Lower leg skin (tissue), 4 donors: ENCODE measurements around the gene TPRG1L. TPM values are rescaled to one million over a fixed set of nuclear protein-coding genes. Genes with fewer than 3 reads are reported as not detected.

Experiments
- DNase-seq, 2 donors: peaks; one replicate each; pipeline ENCODE4 v3.0.0-alpha.2; 2019; ENCODE audit warnings: low spot score in 2 of 2
- H3K4me3 ChIP-seq: fragments of 200-600 bp; sonication (generic); 2 replicates; pipeline ENCODE4 v1.5.1; 2017; ENCODE audit warnings: mild to moderate bottlenecking, low read depth; ENCODE audit not compliant: poor library complexity, severe bottlenecking
- POLR2A ChIP-seq, 2 donors: fragments of 450-650 bp; IDR thresholded peaks; one replicate each; pipeline ENCODE4 v1.6.1; 2016 to 2017; ENCODE audit warnings: antibody characterized with exemption in 2 of 2, mild to moderate bottlenecking in 1 of 2, moderate library complexity in 1 of 2
- WGBS, 2 donors: methylation state at CpG; one replicate each; pipeline ENCODE4 v1.1.5; 2018; 5-methylcytosine and 5-hydroxymethylcytosine counted together
- intact Hi-C: fragments of 100-400 bp; cut with DNase I; formaldehyde crosslinking; loops from one replicate; pipeline ENCODE4 v1.15.0; 2023; ENCODE audit warnings: low total_unique reads
- total RNA-seq, 4 donors: library from RNA; depleted of rRNA; stranded (reverse); fragments of >200 nt; gene quantifications; one replicate each; pipeline ENCODE4 v1.1.0, GENCODE V29; 2016
- TF ChIP-seq, protein P1 (sequence below), 3 donors: fragments of 450-650 bp; IDR thresholded peaks; one replicate each; pipeline ENCODE4 v1.5.1; 2016; ENCODE audit warnings: antibody characterized with exemption in 3 of 3, mild to moderate bottlenecking in 3 of 3, moderate library complexity in 2 of 3

The TPRG1L gene
- total RNA-seq, 4 donors from 2014 or later = 44.1 to 54.3 (median 52.2) TPM

DNA sequence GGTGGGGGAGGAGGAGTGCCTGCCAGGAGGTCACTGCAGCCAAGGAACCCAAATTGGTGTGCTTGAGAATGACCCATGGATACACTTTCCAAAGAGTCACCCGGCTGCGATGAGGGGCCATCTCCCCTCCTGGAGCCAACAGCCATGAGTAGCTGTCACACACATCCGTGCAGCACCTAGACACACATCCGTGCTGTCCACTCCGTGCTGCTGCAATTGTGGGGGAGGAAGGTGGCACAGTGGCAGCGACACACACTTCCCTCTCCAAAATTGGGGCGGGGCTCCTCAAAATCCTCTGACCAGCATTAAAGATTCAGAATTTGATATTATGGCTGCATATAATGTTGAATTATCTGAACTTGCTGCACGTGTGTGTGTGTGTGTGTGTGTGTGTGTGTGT lies 43.3 kb downstream of the TPRG1L start:
- TF ChIP-seq POLR2A (IDR thresholded peaks at IDR 0.05) = no peak
- TF ChIP-seq, protein P1, sequence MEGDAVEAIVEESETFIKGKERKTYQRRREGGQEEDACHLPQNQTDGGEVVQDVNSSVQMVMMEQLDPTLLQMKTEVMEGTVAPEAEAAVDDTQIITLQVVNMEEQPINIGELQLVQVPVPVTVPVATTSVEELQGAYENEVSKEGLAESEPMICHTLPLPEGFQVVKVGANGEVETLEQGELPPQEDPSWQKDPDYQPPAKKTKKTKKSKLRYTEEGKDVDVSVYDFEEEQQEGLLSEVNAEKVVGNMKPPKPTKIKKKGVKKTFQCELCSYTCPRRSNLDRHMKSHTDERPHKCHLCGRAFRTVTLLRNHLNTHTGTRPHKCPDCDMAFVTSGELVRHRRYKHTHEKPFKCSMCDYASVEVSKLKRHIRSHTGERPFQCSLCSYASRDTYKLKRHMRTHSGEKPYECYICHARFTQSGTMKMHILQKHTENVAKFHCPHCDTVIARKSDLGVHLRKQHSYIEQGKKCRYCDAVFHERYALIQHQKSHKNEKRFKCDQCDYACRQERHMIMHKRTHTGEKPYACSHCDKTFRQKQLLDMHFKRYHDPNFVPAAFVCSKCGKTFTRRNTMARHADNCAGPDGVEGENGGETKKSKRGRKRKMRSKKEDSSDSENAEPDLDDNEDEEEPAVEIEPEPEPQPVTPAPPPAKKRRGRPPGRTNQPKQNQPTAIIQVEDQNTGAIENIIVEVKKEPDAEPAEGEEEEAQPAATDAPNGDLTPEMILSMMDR (IDR thresholded peaks at IDR 0.05) = no peak
- DNase-seq = no peak
- intact Hi-C loops = no loop called here
- 72 to 82% methylated on average over 8 of the region's 8 CpGs for WGBS, 2 donors
- no peak overlapping the region for H3K4me3 ChIP-seq

DNA sequence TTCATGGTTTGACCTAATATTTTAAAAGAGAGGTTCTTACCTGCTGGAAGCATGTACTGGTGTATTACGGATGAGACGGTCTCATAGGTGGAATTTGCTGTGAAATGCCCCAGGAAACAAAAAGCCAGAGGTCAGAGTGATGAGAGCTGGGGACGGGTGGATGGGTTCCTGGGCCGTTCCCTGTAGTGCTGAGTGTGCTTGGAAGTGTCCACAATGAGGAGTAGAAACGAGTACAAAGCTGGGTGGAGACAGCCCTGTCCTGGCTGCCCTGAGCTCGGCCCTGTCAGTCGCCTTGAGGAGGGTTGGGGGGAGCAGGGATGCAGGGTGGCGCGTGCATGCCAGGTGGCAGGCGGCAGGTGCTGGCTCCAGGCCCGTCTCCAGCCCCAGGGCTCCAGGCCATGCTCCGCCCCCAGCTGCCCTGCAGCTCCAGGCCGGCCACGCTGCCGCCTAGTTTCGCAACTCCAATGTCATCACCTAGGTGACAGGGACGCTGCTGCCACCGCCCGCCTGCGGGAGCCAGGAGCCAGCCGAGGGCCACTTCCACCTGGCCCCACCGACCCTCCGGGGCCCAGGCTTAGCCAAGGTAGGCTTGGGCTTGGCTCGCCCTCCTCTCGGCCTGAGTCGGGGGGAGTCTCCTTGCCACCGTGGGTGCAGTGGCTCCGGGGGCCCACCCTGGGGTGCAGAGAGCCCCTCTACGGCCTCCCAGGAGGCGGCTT lies 43.9 kb downstream of the TPRG1L start:
- intact Hi-C loops = no loop called here
- H3K4me3 ChIP-seq = no peak overlapping the region
- TF ChIP-seq, protein P1 (IDR thresholded peaks at IDR 0.05) = no peak
- TF ChIP-seq POLR2A (IDR thresholded peaks at IDR 0.05) = no peak
- 14 to 28% methylated on average over 15 to 19 of the region's 30 CpGs for WGBS, 2 donors
- no peak for DNase-seq

DNA sequence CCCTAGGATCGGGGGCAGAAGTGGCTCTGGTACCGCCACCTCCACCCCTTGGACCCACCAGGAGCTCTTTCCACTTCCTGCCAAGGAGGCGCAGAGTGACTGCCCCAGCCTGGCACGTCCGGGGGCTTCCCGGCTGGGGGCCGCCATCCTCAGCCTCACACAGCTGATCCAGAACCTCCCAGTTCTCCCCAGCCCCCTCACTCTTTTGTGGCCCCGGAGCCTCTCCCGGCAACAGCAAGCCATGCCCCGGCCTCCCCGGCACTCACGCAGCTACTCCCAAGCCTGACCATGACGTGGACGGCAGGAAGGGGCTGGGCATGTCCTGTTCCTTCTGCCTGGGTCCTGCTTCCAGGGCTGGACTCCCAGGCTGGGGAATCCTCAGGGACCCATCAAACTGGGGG lies 44.6 kb downstream of the TPRG1L start:
- DNase-seq = peak in 1 of 2 donors; percentile 84
- 70 to 82% methylated on average over 14 of the region's 14 CpGs for WGBS, 2 donors
- intact Hi-C loops = no loop called here
- TF ChIP-seq, protein P1 (IDR thresholded peaks at IDR 0.05) = no peak
- TF ChIP-seq POLR2A (IDR thresholded peaks at IDR 0.05) = no peak
- no peak overlapping the region for H3K4me3 ChIP-seq

DNA sequence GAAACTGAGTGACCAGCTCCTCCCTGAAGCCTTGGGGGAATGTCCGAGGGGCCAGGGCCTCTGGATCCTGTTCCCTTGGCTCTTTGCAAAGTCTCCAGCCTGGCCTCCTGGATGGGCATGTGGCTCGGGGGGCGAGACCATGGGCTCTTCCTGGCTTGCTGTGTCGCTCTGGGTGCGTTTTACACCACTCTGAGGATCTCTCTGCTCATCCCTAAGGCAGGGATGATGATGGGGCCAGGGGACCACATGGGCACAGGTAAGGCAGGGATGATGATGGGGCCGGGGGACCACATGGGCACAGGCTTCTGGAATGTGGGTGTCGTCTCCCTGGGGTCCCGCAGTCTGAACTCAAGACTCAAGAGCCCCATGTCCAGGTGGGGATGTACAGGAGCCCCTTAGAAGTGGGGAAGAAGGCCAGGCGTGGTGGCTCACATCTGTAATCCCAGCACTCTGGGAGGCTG lies 45.2 kb downstream of the TPRG1L start:
- TF ChIP-seq, protein P1 (IDR thresholded peaks at IDR 0.05) = no peak
- TF ChIP-seq POLR2A (IDR thresholded peaks at IDR 0.05) = no peak
- intact Hi-C loops = no loop called here
- no peak overlapping the region for H3K4me3 ChIP-seq
- 85 to 90% methylated on average over 9 of the region's 9 CpGs for WGBS, 2 donors
- DNase-seq = peak in 1 of 2 donors; percentile 78

DNA sequence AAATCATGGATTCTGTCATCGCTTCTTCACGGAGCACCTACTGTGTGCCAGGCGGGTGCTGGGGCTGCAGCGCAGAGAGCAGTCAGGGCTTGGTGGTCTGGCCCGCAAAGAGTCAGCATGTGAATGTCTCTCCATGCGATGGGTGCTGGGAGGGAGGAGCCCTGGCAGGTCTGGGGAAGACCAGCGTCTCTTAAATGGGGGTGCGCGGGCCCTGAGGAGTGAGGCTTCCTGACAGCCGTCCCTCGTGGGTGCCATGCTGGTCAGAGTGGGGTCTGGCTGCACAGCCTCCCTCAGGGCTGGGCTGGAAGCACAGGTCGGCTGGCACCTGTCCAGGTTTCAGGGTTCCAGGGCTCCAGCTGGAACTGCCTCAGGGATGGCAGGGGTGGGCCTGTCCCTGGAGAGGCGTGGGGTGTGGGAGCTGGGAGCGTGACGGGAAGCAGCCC lies 46.0 kb downstream of the TPRG1L start:
- WGBS, 2 donors = 67 to 77% methylated on average over 15 of the region's 15 CpGs
- H3K4me3 ChIP-seq = no peak overlapping the region
- no peak for TF ChIP-seq POLR2A (IDR thresholded peaks at IDR 0.05)
- TF ChIP-seq, protein P1 (IDR thresholded peaks at IDR 0.05) = no peak
- DNase-seq = peak in 1 of 2 donors; percentile 81
- intact Hi-C loops = no loop called here
